Fibroblast of the aortic adventitia (primary cell): ENCODE measurements around the gene EXOC6B. TPM values are rescaled to one million over a fixed set of nuclear protein-coding genes. Genes with fewer than 3 reads are reported as not detected.
A peak's percentile ranks its signal among the peaks of the same experiment; 100 is the strongest.

ENCODE experiments used
- DNase-seq: peaks from one replicate; pipeline ENCODE4 v3.0.0-alpha.2; 2010; ENCODE audit warnings: low read depth
- H3K4me3 ChIP-seq: 2 replicates; pipeline ENCODE4 v1.5.1; 2011; ENCODE audit warnings: low read depth, mild to moderate bottlenecking, control low read depth, low read length, moderate library complexity
- CTCF ChIP-seq: IDR thresholded peaks from 2 replicates; pipeline ENCODE4 v1.5.1; 2011; ENCODE audit warnings: mild to moderate bottlenecking, low read length, control low read depth, inconsistent platforms; ENCODE audit not compliant: insufficient read depth
- total RNA-seq: library from RNA; depleted of rRNA; stranded (reverse); fragments of >200 nt; gene quantifications from 2 replicates; pipeline ENCODE4 v1.2.3, GENCODE V29; 2012; ENCODE audit warnings: low replicate concordance

EXOC6B gene
- total RNA-seq, 1 donor, result 30.2 TPM

GRCh38 chr2:72193723-72194122 is 632.1 kb downstream of the EXOC6B start:
- H3K4me3 ChIP-seq, result no peak overlapping the region
- TF ChIP-seq CTCF, result no peak
- no peak for DNase-seq

GRCh38 chr2:72191441-72191840 is 634.4 kb downstream of the EXOC6B start:
- no peak for TF ChIP-seq CTCF
- no peak for DNase-seq
- H3K4me3 ChIP-seq, result no peak overlapping the region

GRCh38 chr2:72185206-72185605 is 640.6 kb downstream of the EXOC6B start:
- peak; percentile 43 for DNase-seq
- no peak overlapping the region for H3K4me3 ChIP-seq
- TF ChIP-seq CTCF, result no peak

GRCh38 chr2:72183466-72183865 is 642.4 kb downstream of the EXOC6B start:
- no peak for TF ChIP-seq CTCF
- no peak overlapping the region for H3K4me3 ChIP-seq
- DNase-seq, result no peak

GRCh38 chr2:72183016-72183415 is 642.8 kb downstream of the EXOC6B start:
- no peak for TF ChIP-seq CTCF
- H3K4me3 ChIP-seq, result no peak overlapping the region
- DNase-seq, result no peak

GRCh38 chr2:72182547-72182946 is 643.3 kb downstream of the EXOC6B start:
- DNase-seq, result peak; percentile 49
- no peak overlapping the region for H3K4me3 ChIP-seq
- TF ChIP-seq CTCF, result no peak

GRCh38 chr2:72181616-72182015 is 644.2 kb downstream of the EXOC6B start:
- H3K4me3 ChIP-seq, result no peak overlapping the region
- TF ChIP-seq CTCF, result no peak

More at GRCh38 chr2:72181616-72182015, 644.2 kb downstream of the EXOC6B start:
- DNase-seq, result no peak
